Activated CD4-positive, alpha-beta T cell treated with anti-CD3 and anti-CD28 coated beads, Interleukin-2, amount 50 U/mL, for 16 hours (primary cell): Measurements from ENCODE around the gene PTPN1.
"Not testable (repeated sequence)": the region's sequence is repeated elsewhere in the genome, so short reads cannot be mapped to it uniquely, and the experiment has no call there.

Source experiments
- DNase-seq: peaks from one replicate; pipeline ENCODE4 v3.0.0-alpha.2; 2020

The PTPN1 gene

GRCh38 chr20:50509923-50510705 lies at the start of gene PTPN1:
TSS of gene PTPN1 (plus strand) at chr20:50510383. CDS start at chr20:50510528, 145 bp downstream.
- DNase-seq, result peak; percentile 100

- peak; percentile 88 for DNase-seq
Measured at GRCh38 chr20:50460608-50461267, 49.4 kb upstream of the PTPN1 start.

GRCh38 chr20:50462093-50462690 lies 48.0 kb upstream of the PTPN1 start:
- DNase-seq, result no peak

GRCh38 chr20:50464026-50464724 lies 46.0 kb upstream of the PTPN1 start:
- peak; percentile 68 for DNase-seq

GRCh38 chr20:50464725-50465650 lies 45.2 kb upstream of the PTPN1 start:
- no peak for DNase-seq

- DNase-seq, result no peak
Measured at GRCh38 chr20:50467174-50467573, 43.0 kb upstream of the PTPN1 start.

GRCh38 chr20:50467718-50468356 lies 42.3 kb upstream of the PTPN1 start:
- DNase-seq, result peak; percentile 56

- DNase-seq, result no peak
Measured at GRCh38 chr20:50468378-50468798, 41.8 kb upstream of the PTPN1 start.

GRCh38 chr20:50469176-50469723 lies 40.9 kb upstream of the PTPN1 start:
- DNase-seq, result no peak

GRCh38 chr20:50469796-50470195 lies 40.4 kb upstream of the PTPN1 start:
- no peak for DNase-seq

- no peak for DNase-seq
Measured at GRCh38 chr20:50470264-50470858, 39.8 kb upstream of the PTPN1 start.

GRCh38 chr20:50471231-50471630 lies 39.0 kb upstream of the PTPN1 start:
- no peak for DNase-seq

- no peak for DNase-seq
Measured at GRCh38 chr20:50472693-50473664, 37.2 kb upstream of the PTPN1 start.

- DNase-seq, result not testable (repeated sequence)
Measured at GRCh38 chr20:50474356-50474755, 35.8 kb upstream of the PTPN1 start.

- DNase-seq, result peak; percentile 36
Measured at GRCh38 chr20:50475681-50476292, 34.4 kb upstream of the PTPN1 start.

- no peak for DNase-seq
Measured at GRCh38 chr20:50477239-50477872, 32.8 kb upstream of the PTPN1 start.

GRCh38 chr20:50478162-50478990 lies 31.8 kb upstream of the PTPN1 start:
- peak; percentile 84 for DNase-seq

- DNase-seq, result no peak
Measured at GRCh38 chr20:50481741-50482140, 28.4 kb upstream of the PTPN1 start.
